Measurements from ENCODE around the gene SLC22A15.
"Not testable (repeated sequence)": the region's sequence is repeated elsewhere in the genome, so short reads cannot be mapped to it uniquely, and the experiment has no call there.

The SLC22A15 gene

GRCh38 chr1:116019653-116020253 is 43.4 kb downstream of the SLC22A15 start:
- intact Hi-C loops (cut with DNase I): no loop called here
- no peak for DNase-seq

GRCh38 chr1:116020668-116021272 is 44.5 kb downstream of the SLC22A15 start:
- intact Hi-C loops (cut with DNase I): no loop called here
- DNase-seq: peak; percentile 32 to 90 (median 71)

- DNase-seq: no peak
- intact Hi-C loops (cut with DNase I): no loop called here
These were observed 48.3 kb downstream of the SLC22A15 start for GRCh38 chr1:116024626-116025025.

- DNase-seq: no peak
- intact Hi-C loops (cut with DNase I): no loop called here
These were observed 50.3 kb downstream of the SLC22A15 start for GRCh38 chr1:116026631-116027030.

GRCh38 chr1:116031302-116031835 is 55.1 kb downstream of the SLC22A15 start:
- intact Hi-C loops (cut with DNase I): no loop called here
- DNase-seq: no peak

- intact Hi-C loops (cut with DNase I): no loop called here
- peak; percentile 32 to 90 (median 75) for DNase-seq
These were observed 57.0 kb downstream of the SLC22A15 start for GRCh38 chr1:116033322-116033721.

- intact Hi-C loops (cut with DNase I): no loop called here
These were observed 59.9 kb downstream of the SLC22A15 start for GRCh38 chr1:116036255-116036654.

GRCh38 chr1:116038679-116039078 is 62.4 kb downstream of the SLC22A15 start:
- DNase-seq: no peak
- intact Hi-C loops (cut with DNase I): no loop called here

More at GRCh38 chr1:116036255-116036654, 59.9 kb downstream of the SLC22A15 start:
- no peak for DNase-seq

- intact Hi-C loops (cut with DNase I): no loop called here
- no peak for DNase-seq
These were observed 67.8 kb downstream of the SLC22A15 start for GRCh38 chr1:116044071-116044470.

- DNase-seq; intact Hi-C loops (cut with DNase I): not testable (repeated sequence)
These were observed 70.6 kb downstream of the SLC22A15 start for GRCh38 chr1:116046933-116047332.

GRCh38 chr1:116051896-116052295 is 75.6 kb downstream of the SLC22A15 start:
- DNase-seq; intact Hi-C loops (cut with DNase I): not testable (repeated sequence)

- DNase-seq: no peak
- intact Hi-C loops (cut with DNase I): no loop called here
These were observed 85.9 kb downstream of the SLC22A15 start for GRCh38 chr1:116062201-116062600.

GRCh38 chr1:116064616-116065015 is 88.3 kb downstream of the SLC22A15 start:
- DNase-seq: no peak
- intact Hi-C loops (cut with DNase I): no loop called here

GRCh38 chr1:116066868-116067565 is 90.7 kb downstream of the SLC22A15 start:
- intact Hi-C loops (cut with DNase I): no loop called here
- DNase-seq: no peak

- intact Hi-C loops (cut with DNase I): no loop called here
- no peak for DNase-seq
These were observed 91.2 kb downstream of the SLC22A15 start for GRCh38 chr1:116067566-116067890.

- no peak for DNase-seq
- intact Hi-C loops (cut with DNase I): no loop called here
These were observed 99.3 kb downstream of the SLC22A15 start for GRCh38 chr1:116075575-116075974.

GRCh38 chr1:116075990-116076389 is 99.7 kb downstream of the SLC22A15 start:
- intact Hi-C loops (cut with DNase I): no loop called here
- no peak for DNase-seq

GRCh38 chr1:116076831-116077230 is 100.5 kb downstream of the SLC22A15 start:
- intact Hi-C loops (cut with DNase I): no loop called here

GRCh38 chr1:116078699-116079223 is 102.4 kb downstream of the SLC22A15 start:
- intact Hi-C loops (cut with DNase I): no loop called here
- no peak for DNase-seq

More at GRCh38 chr1:116076831-116077230, 100.5 kb downstream of the SLC22A15 start:
- no peak for DNase-seq

GRCh38 chr1:116087628-116088027 is 111.3 kb downstream of the SLC22A15 start:
- DNase-seq: no peak
- intact Hi-C loops (cut with DNase I): no loop called here

Data from head of caudate nucleus (tissue), 42 donors.